Middle frontal gyrus (tissue), 1 donor: ENCODE measurements around the gene PCDHGC4.

ENCODE experiments used
- DNase-seq: peaks from one replicate; pipeline ENCODE4 v3.0.0-alpha.2; 2015; ENCODE audit warnings: low spot score; ENCODE audit errors: extremely low spot score

Gene PCDHGC4

DNA sequence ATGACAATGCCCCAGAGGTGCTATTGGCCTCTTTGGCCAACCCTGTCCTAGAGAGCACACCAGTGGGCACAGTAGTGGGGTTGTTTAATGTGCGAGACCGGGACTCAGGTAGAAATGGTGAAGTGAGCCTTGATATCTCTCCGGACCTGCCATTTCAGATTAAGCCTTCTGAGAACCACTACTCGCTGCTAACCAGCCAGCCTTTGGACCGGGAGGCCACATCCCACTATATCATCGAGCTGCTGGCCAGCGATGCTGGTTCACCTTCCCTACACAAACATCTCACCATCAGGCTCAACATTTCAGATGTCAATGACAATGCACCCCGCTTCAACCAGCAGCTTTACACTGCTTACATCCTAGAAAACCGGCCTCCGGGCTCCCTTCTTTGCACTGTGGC, 5.4 kb downstream of the PCDHGC4 start:
- DNase-seq = no peak

DNA sequence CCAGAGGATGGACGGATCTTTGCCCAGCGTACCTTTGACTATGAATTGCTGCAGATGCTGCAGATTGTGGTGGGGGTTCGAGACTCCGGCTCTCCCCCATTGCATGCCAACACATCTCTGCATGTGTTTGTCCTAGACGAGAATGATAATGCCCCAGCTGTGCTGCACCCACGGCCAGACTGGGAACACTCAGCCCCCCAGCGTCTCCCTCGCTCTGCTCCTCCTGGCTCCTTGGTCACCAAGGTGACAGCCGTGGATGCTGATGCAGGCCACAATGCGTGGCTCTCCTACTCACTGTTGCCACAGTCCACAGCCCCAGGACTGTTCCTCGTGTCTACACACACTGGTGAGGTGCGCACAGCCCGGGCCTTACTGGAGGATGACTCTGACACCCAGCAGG, 5.9 kb downstream of the PCDHGC4 start:
- DNase-seq = no peak

DNA sequence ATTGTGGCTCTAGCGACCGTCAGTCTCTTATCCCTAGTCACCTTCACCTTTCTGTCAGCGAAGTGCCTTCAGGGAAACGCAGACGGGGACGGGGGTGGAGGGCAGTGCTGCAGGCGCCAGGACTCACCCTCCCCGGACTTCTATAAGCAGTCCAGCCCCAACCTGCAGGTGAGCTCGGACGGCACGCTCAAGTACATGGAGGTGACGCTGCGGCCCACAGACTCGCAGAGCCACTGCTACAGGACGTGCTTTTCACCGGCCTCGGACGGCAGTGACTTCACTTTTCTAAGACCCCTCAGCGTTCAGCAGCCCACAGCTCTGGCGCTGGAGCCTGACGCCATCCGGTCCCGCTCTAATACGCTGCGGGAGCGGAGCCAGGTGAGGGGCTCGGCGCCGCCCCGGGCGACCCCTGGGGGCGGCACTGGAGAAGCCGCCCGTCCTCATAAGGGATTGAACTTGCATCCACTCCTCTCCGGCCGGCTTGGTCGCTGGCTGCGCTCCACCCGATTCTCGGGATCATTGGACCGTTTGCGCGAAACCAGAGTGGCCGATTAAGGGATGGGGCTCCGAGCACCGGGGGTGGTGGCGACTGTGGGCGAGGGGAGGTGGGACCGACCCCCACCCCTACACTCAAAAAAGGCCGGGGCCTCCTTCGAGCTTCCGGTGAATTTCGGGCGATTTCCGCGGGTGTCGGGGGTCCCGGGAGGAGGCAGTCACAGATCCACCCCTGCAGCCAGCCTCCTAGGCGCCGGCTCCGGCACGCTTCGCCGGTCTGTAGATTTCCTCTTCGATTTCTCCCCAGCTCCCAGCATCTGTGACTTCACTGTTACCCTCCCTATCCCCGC, 6.7 kb downstream of the PCDHGC4 start:
- DNase-seq = no peak

DNA sequence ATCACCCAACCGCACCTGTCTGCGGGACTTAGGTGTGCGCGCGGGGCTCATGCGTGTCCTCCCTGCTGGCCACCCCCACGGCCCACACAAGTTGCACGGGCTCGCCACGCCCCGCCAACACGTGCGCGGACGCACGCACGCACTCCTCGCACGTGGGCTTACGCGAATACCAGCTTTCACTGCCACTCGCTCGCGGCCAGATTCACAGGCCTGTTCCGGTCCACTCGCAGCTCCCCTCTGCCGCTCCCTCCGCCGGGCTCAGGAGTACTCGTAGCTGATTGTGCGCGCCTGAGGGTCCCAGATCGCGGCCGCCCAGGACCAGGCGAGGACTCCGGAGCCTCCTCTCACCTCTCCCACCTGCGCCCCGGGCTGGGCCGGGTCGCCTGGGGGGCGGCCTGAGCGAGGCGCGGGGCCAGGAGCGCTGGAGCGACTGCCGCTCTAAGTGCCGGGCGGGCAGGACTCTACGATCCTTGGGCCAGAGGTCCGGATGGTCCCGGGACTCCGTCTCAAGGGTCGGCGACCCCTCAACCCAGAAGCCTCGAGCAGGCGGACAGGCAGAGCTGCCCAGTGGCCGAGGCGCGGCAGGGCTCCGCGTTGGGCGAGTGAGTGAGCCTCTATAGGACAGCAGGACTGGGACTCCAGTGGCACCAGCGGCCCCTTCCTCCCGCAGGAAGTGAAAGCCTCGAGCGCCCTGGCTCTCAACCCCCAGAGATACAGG, 7.5 kb downstream of the PCDHGC4 start:
- DNase-seq = no peak

DNA sequence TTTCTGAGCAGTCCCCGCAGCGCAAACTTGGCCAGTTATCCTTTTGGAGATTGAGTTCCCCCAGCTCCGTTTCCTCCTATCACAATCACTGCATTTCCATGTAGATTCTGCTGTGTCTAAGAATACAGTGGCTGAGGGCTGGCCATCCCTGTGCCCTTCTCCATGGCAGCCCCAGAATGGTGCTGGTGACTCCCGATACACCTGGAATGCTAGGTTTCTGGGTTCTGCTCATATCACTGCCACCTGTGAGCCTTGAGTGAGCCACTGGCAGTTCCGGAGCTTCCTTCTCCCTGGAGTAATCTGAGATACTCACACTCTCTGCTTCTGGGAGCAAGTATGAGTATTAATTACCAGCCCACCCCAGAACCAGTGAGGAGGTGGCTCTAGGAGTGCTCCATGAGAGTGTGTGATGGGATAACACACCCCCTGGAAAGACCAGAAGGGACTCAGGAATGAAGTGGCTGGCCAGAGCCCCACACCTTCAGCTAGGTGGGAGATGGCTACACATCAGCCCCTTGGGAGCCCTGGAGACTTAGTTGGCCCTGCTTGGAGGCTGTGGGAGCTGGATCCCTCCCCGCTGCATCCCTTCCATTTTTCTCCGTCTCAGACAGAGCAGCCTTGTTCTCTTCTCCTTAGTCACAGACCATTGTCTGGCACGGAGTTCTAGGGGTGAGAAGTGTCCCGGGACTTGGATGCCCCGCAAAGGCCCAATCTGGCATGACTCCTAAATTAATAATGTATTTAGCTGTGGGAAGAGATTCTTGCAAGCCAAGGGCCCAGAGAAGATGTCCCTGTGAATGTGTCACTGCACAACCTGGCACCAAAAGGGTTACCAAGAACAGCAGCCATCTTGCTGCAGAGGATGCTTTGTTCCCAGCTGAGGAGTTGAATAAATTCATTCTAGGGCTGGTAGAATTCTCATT, 8.9 kb downstream of the PCDHGC4 start:
- no peak for DNase-seq

DNA sequence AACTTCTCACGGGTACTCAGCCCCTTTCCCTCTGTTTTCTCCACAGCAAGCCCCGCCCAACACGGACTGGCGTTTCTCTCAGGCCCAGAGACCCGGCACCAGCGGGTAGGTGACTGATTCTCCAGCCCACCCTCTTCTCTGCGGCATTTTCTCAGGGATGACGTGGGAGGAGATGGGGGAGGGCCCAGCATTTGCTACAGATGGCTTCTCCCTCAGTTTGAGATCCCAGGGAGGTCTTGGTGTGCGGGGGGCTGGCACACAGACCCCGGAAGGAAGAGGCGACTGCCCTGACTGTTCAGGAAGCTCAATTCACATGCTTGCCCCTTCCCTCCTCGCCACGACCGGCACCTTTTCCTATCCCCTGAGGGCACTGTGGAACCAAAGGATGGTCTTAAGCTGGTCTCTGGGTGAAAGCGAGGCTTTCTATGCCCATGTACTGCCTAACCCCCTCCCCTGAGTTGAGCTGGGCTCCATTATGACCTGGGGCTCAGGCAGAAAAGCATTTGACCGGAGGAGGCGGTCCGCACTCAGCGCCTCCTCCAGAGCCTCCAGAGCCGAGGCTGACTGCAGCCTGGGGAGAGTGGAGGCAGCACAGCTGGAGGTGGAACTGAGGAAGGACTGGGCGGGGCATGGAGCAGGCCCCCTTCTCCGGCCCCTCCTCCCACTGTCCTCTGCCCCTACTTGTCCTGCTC, 10.1 kb downstream of the PCDHGC4 start:
- no peak for DNase-seq

DNA sequence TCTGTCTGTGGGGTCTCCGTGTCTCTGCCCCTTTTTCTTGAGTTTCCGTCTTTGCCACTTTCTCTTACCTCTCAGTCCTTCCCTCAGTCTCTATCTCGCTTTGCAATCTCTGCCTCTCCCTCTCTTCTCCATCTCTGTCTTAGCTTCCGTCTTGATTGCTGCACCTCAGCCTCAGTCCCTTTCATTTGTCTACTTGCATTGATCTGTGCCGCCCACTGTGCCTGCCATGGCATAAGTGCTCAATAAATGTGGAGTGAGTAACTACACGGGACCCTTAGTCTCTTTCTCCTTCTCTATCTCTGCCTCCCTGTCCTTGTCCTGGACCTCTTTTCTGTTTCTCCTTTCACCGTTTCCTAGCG, 10.6 kb downstream of the PCDHGC4 start:
- DNase-seq = no peak

DNA sequence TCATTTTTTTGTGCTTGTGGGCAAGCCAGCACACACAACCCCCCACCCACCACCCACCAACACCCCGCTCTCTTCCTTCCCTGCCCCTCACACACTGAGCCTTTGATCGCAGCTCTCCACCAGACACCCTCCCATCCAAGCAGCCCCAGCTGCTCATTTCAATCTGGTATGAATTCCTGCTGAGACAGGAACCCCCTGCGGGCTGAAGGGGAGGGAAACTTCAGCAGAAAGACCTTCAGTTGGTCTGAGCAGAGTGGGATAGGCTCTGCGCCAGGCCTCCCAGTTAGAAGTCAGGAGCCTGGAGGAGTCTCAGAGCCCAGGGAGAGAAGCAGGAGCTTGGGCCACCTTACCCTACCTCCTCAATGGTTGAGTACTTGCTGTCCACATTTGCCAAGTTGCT, 11.2 kb downstream of the PCDHGC4 start:
- no peak for DNase-seq

DNA sequence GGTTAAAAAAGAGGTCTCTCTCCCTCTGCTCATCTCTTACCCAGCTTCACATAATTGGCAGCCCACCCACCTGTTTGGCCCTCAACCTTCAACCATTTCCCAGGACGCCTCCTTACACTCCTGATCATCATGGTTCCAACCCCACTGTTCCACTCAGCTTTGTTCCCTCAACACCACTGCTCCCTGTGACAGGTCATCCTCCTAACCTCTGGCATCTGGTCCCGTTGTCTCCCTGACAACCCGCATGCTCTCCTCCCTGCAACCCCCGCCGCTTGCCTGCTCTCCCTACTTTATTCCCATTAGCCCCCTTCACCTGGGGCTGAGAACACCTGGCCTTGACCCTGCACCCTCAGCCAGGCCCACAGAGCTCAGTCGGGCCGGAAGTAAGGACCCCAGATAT, 16.9 kb downstream of the PCDHGC4 start:
- no peak for DNase-seq

DNA sequence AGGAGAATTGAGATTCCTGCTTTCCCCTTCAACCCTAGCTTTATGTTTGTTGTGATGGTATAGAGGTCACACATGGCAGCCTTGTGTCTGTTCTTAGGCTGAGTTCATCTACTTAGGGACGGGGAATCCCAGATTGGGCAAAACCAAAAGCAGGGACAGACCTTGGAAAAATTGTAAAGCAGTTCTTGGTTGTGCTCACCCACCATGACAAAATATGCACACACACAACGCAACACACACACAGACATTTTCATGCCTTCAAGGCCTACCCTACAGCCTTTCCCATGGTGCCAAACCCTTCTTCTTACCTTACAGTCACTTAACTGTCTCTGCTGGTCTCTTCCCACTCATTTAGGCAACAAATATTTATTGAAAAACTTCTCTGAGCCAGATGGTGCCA, 18.9 kb downstream of the PCDHGC4 start:
- DNase-seq = no peak

DNA sequence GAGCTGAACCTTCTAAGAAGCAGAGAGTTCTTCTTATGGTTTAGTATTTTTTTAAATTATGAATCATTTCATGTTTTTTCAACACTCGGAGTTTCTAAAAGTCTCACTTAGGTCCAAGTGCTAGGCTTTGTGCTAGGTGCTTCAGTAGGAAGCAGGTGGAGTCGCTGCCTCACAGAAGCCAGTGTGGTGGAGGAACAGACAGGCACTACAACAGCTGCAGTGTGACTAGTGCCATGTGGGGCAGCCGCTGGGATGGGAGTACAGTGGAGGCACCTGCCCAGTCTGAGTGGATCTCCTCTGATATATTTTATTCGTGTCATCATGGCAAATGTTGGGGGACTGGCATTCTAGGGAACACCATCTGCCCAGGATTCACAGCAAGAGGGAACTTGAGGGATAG, 19.4 kb downstream of the PCDHGC4 start:
- no peak for DNase-seq

DNA sequence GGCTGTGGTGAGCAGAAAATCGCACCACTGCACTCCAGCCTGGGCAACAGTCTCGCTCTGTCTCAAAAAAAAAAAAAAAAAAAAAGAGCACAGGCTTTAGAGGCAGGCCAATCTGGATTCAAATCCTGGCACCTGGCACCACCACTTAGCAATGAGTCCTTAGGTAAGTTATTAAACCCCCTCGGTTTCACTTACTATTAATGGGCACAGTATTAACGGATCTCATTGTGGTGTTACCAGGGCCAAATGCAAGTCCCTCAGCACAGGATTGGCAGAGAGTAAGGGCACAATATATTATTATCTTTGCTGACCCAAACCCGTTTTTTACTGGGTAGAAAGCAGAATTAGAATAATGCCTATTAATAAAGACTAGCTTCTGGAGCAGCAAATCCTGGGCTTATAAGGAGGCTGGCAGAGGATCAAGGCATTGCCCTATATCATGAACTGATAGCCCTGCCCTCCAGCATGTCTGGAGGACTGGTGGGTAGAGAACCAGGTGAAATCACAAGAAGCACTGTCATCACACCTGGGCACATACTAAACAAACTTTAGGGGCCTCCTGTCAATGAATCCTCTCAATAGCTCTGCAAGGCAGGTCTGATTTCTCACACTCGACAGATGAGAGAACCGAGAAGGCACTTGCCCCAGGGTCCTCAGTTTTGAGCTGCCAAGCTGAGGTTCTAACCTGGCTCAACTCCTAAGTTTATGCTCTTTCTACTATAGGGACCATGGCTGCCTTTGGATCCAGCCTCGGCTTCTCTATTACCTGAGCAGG, 21.7 kb downstream of the PCDHGC4 start:
- DNase-seq = no peak

DNA sequence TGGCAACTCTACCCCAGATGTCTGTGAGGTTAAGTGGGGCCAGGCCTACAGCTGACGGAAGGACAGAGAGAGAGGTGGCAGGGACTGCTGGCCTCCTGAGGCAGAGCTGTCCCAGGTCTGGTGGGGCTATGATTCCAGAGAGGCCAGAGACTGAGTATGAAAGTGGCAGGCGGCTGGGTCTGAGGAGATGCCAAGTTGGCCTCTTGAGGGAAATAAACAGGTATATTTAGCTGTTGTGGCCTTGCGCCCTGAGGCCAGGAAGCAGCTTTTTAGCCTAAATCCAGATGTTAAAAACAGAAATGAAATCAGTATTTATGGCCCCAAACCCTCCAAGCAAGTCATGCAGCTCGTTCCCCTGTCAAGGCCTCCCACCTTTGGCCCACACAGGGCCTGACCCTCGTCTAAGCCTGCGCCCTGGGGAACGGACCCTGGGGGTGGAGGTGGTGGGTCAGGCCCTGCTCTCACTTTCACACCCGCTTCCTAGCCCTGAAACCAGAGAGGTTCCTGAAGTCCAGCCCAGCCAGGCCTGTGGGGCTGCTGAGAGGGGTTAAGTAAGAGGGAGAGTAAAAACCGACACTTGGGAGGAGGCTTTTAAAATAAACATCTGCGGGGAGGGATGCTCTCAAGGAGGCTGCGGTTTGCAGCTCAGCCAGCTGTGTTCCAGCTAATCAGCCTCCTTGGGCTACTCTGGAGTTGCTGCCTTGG, 22.7 kb downstream of the PCDHGC4 start:
- DNase-seq = no peak

DNA sequence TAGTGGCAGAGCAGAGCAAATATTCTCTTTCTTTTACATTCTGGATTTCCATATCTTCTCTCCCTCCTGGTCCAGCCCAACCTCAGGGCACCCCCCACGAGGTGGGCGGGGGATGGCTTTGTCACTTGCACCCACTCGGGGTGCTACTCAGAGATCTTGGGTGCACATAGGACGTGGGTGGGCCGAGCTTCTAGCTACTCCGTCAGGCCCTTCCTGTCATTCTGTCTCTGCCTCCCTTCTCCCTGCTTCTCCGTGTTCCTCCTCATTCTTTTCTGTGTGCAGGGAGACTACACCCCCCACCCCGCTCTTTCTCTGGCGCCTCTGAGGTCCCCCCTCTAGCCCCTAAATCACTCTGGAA, 23.6 kb downstream of the PCDHGC4 start:
- DNase-seq = no peak

DNA sequence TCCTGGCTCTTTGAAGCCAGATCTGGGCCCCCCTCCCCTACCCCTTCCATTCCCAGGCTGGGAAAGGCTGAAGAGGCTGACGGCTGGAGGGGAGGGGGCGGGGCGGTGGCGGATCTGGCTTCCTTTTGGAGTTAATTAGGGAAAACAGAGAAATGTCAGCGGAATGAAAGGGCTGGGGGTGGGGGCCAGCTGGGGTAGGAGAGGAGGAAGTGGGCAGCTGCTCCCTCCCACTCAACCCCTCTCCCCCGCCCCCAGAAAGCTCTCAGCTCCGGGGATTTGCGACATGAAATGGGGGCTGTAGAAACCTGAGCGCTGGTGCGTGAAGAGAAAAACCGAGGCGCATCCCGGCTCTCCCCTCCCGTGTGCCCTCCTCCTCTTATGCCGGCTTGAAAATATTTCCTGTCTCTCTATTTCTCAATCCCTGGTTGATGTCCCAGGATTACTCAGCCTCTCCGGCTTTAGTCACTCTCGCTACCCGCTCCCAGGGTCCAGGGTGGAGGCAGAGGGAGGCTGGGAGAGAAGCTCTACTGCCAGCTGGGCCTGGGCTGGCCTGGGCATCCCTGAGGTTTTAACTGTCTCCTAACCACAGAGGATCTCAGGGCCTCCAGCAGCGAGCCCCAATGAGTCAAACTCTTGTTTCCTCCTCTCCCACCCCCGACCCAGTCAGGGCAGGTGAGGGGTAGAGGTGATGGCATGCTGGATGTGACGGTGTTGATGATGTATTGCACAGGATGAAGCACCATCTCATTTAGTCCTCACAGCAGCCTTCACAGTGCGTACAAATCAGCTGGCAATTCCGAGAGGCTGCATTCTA, 24.2 kb downstream of the PCDHGC4 start:
- no peak for DNase-seq

DNA sequence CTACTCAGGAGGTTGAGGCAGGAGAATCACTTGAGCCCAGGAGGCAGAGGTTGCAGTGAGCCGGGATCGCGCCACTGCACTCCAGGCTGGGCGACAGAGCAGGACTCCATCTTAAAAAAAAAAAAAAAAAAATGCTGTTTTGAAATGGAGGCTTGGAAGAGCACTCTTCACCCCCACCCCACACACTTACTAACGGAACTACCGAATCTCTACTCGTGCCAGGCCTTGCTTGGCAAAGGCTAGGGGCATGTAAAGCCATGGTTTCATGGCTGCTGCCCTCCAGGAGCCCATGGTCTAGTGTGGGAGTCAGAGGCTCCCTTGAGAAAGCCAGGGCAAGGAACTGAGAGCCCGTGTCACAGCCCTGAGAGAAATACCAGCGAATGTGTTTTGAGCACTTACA, 25.3 kb downstream of the PCDHGC4 start:
- DNase-seq = no peak

DNA sequence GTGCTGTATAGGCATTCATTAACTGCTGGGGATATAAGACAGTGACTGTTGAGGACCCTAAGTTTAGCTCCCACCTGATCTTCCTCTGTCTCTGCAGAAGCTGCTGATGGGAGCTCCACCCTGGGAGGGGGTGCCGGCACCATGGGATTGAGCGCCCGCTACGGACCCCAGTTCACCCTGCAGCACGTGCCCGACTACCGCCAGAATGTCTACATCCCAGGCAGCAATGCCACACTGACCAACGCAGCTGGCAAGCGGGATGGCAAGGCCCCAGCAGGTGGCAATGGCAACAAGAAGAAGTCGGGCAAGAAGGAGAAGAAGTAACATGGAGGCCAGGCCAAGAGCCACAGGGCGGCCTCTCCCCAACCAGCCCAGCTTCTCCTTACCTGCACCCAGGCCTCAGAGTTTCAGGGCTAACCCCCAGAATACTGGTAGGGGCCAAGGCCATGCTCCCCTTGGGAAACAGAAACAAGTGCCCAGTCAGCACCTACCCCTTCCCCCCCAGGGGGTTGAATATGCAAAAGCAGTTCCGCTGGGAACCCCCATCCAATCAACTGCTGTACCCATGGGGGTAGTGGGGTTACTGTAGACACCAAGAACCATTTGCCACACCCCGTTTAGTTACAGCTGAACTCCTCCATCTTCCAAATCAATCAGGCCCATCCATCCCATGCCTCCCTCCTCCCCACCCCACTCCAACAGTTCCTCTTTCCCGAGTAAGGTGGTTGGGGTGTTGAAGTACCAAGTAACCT, 26.2 kb downstream of the PCDHGC4 start:
- DNase-seq = no peak

DNA sequence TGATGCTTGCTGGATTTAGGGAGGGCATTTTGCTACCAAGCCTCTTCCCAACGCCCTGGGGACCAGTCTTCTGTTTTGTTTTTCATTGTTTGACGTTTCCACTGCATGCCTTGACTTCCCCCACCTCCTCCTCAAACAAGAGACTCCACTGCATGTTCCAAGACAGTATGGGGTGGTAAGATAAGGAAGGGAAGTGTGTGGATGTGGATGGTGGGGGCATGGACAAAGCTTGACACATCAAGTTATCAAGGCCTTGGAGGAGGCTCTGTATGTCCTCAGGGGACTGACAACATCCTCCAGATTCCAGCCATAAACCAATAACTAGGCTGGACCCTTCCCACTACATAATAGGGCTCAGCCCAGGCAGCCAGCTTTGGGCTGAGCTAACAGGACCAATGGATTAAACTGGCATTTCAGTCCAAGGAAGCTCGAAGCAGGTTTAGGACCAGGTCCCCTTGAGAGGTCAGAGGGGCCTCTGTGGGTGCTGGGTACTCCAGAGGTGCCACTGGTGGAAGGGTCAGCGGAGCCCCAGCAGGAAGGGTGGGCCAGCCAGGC, 27.0 kb downstream of the PCDHGC4 start:
- no peak for DNase-seq
